Liver (tissue), 9 donors: ENCODE measurements around the gene ARHGAP9. TPM values are rescaled to one million over a fixed set of nuclear protein-coding genes. Genes with fewer than 3 reads are reported as not detected.

Source experiments
- DNase-seq: peaks from one replicate; pipeline ENCODE4 v3.0.0-alpha.2; 2017; ENCODE audit warnings: low spot score
- H3K27ac ChIP-seq, 2 donors: one replicate each; pipeline ENCODE4 v1.7.0; 2013; ENCODE audit warnings: inconsistent platforms in 2 of 2, low read length in 2 of 2, control low read depth in 1 of 2, low read depth in 1 of 2, mild to moderate bottlenecking in 1 of 2
- H3K27me3 ChIP-seq, 4 donors: one replicate each; pipeline versions ENCODE4 v1.6.1 to v1.7.0; 2013; ENCODE audit warnings: low read length in 3 of 4, inconsistent platforms in 1 of 4, mild to moderate bottlenecking in 1 of 4, moderate library complexity in 1 of 4; ENCODE audit not compliant: control insufficient read depth in 4 of 4, insufficient read depth in 4 of 4
- H3K36me3 ChIP-seq, 4 donors: one replicate each; pipeline versions ENCODE4 v1.6.1 to v1.7.0; 2013; ENCODE audit warnings: low read length in 3 of 4, mild to moderate bottlenecking in 3 of 4, low read depth in 1 of 4, moderate library complexity in 1 of 4; ENCODE audit not compliant: control insufficient read depth in 4 of 4, insufficient read depth in 3 of 4
- H3K4me1 ChIP-seq, 4 donors: one replicate each; pipeline versions ENCODE4 v1.6.1 to v1.7.0; 2013; ENCODE audit warnings: low read length in 3 of 4, mild to moderate bottlenecking in 3 of 4, moderate library complexity in 1 of 4; ENCODE audit not compliant: control insufficient read depth in 4 of 4, insufficient read depth in 4 of 4
- H3K4me3 ChIP-seq, 3 donors: one replicate each; pipeline versions ENCODE4 v1.6.1 to v1.7.0; 2013; ENCODE audit warnings: low read length in 3 of 3, control low read depth in 1 of 3, low read depth in 1 of 3, mild to moderate bottlenecking in 1 of 3
- H3K9ac ChIP-seq, 2 donors: one replicate each; pipeline ENCODE4 v1.7.0; 2013; ENCODE audit warnings: low read length in 2 of 2, mild to moderate bottlenecking in 2 of 2, moderate library complexity in 2 of 2, control low read depth in 1 of 2, low read depth in 1 of 2
- H3K9me3 ChIP-seq, 4 donors: one replicate each; pipeline versions ENCODE4 v1.6.1 to v1.7.0; 2013; ENCODE audit warnings: low read length in 3 of 4; ENCODE audit not compliant: control insufficient read depth in 4 of 4
- CTCF ChIP-seq: fragments of 150-350 bp; IDR thresholded peaks from 2 replicates; pipeline ENCODE4 v1.5.1; 2017; ENCODE audit warnings: improper control_type of control experiment, low read depth, low read length; ENCODE audit not compliant: missing input control
- FOXA1 ChIP-seq: IDR thresholded peaks from 2 replicates; pipeline ENCODE4 v1.6.1; 2016; ENCODE audit warnings: antibody characterized with exemption
- FOXA2 ChIP-seq: IDR thresholded peaks from 2 replicates; pipeline ENCODE4 v1.6.1; 2016; ENCODE audit warnings: antibody characterized with exemption
- HNF4A ChIP-seq, 2 donors: conservative IDR thresholded peaks; 2 replicates each; pipeline ENCODE4 v1.6.1; 2016; ENCODE audit warnings: antibody characterized with exemption in 2 of 2, mild to moderate bottlenecking in 2 of 2
- MAX ChIP-seq: IDR thresholded peaks from 2 replicates; pipeline ENCODE4 v1.6.1; 2016; ENCODE audit warnings: antibody characterized with exemption
- NR2F2 ChIP-seq: IDR thresholded peaks from 2 replicates; pipeline ENCODE4 v1.6.1; 2016; ENCODE audit warnings: antibody characterized with exemption
- RAD21 ChIP-seq, 2 donors: IDR thresholded peaks; 2 replicates each; pipeline ENCODE4 v1.6.1; 2016; ENCODE audit warnings: antibody characterized with exemption in 2 of 2, mild to moderate bottlenecking in 2 of 2
- SP1 ChIP-seq: IDR thresholded peaks from 2 replicates; pipeline ENCODE4 v1.6.1; 2018; ENCODE audit warnings: antibody characterized with exemption, mild to moderate bottlenecking
- TAF1 ChIP-seq: conservative IDR thresholded peaks from 2 replicates; pipeline ENCODE4 v1.6.1; 2016; ENCODE audit warnings: antibody characterized with exemption, mild to moderate bottlenecking
- YY1 ChIP-seq: IDR thresholded peaks from 2 replicates; pipeline ENCODE4 v1.6.1; 2016; ENCODE audit warnings: antibody characterized with exemption, mild to moderate bottlenecking
- WGBS: extraction: QIAGEN DNeasy Blood & Tissue Kit; methylation state at CpG from one replicate; pipeline ENCODE4 v1.1.7; 2013; 5-methylcytosine and 5-hydroxymethylcytosine counted together
- polyA plus RNA-seq, 2 donors: library from polyadenylated mRNA; stranded (reverse) in 1 of 2; unstranded in 1 of 2; fragments of 200-250 nt in 1 of 2; fragments of >200 nt in 1 of 2; fragmentation: Nextera tagmentation in 1 of 2; extraction: Ambion mirVana in 1 of 2; gene quantifications; one replicate each; pipeline versions ENCODE4 v1.2.1 to v1.2.3, GENCODE V29; 2013 to 2015
- total RNA-seq, 2 donors: library from RNA; depleted of rRNA; stranded (reverse); fragments of >200 nt; gene quantifications; one replicate each; pipeline ENCODE4 v1.2.3, GENCODE V29; 2014
- TF ChIP-seq, protein P1 (sequence below): IDR thresholded peaks from 2 replicates; pipeline ENCODE4 v1.6.1; 2016; ENCODE audit warnings: antibody characterized with exemption, mild to moderate bottlenecking
- TF ChIP-seq, protein P2 (sequence below): IDR thresholded peaks from 2 replicates; pipeline ENCODE4 v1.6.1; 2016; ENCODE audit warnings: antibody characterized with exemption
- donor health status: healthy.
- donor health status: healthy.
- donor health status: healthy.
- donor health status: healthy.
- donor health status: healthy.

ARHGAP9 gene
- total and polyA plus RNA-seq, 4 donors, result 3.0 to 12.0 (median 7.1) TPM

DNA sequence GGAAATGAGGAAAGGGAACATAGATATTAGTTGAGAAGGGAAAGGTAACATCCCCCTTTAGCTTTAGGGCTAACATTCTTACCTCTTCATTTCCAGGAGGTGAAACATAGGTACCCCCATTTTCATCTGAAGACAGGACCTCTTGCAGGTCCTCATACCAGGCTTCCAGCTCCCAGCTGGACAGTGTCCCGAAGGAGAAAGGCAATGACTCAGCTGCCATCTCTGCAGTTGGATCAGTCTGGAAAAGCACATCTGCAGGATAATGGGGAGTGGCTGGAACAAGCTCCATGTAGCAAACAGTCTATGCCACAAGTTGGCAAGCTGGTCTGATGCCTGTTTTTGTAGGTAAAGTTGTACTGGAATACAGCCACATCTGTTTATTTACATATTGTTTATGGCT lies 37.5 kb upstream of the ARHGAP9 start:
- Histone ChIP-seq H3K36me3 (peaks cover 5 to 48% (median 43%) of the 10 kb centered on the region in 4 donors), H3K4me3 (no peak overlapping the region), H3K27me3 (no peaks in the 10 kb centered on the region), H3K4me1 (peaks cover 4 to 37% (median 19%) of the 10 kb centered on the region in 4 donors), H3K9me3 (no peaks in the 10 kb centered on the region), H3K27ac (no peak overlapping the region), H3K9ac (no peak overlapping the region)
- 56% methylated on average over 1 of the region's 1 CpG for WGBS
- TF ChIP-seq YY1 (no peak), NR2F2 (no peak), RAD21 (IDR thresholded peaks at IDR 0.05) (no peak), HNF4A (conservative IDR thresholded peaks at IDR 0.05) (no peak), SP1 (no peak)
- TF ChIP-seq, protein P1, sequence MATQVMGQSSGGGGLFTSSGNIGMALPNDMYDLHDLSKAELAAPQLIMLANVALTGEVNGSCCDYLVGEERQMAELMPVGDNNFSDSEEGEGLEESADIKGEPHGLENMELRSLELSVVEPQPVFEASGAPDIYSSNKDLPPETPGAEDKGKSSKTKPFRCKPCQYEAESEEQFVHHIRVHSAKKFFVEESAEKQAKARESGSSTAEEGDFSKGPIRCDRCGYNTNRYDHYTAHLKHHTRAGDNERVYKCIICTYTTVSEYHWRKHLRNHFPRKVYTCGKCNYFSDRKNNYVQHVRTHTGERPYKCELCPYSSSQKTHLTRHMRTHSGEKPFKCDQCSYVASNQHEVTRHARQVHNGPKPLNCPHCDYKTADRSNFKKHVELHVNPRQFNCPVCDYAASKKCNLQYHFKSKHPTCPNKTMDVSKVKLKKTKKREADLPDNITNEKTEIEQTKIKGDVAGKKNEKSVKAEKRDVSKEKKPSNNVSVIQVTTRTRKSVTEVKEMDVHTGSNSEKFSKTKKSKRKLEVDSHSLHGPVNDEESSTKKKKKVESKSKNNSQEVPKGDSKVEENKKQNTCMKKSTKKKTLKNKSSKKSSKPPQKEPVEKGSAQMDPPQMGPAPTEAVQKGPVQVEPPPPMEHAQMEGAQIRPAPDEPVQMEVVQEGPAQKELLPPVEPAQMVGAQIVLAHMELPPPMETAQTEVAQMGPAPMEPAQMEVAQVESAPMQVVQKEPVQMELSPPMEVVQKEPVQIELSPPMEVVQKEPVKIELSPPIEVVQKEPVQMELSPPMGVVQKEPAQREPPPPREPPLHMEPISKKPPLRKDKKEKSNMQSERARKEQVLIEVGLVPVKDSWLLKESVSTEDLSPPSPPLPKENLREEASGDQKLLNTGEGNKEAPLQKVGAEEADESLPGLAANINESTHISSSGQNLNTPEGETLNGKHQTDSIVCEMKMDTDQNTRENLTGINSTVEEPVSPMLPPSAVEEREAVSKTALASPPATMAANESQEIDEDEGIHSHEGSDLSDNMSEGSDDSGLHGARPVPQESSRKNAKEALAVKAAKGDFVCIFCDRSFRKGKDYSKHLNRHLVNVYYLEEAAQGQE, result no peak
- DNase-seq, result no peak

DNA sequence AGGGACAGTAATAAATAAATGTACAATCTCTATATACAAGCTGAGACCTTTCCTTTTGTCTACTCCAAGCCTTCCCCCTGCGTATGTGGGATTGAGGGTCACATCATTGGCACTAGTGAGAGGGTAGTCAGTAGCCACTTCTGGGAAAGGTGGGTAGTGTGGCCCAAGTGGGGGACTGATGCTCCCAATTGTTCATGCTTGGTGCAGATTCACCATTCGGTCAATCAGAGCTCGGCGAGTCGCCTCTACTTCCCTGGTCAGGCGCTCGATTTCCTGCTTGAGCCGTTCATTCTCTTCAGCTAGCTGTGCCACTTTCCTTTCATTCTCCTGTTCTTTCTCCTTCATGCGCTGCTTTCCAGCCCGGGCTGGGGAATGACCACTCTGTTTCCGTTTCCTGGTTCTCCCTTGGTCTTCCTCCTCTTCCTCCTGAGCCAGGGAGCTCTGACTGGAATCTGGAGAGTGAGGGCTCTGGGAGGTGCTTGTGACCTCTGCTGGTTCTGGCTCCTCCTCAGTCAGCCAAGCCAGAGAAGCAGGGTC lies 37.0 kb upstream of the ARHGAP9 start:
- Histone ChIP-seq H3K4me1 (peaks cover 4 to 32% (median 18%) of the 10 kb centered on the region in 4 donors), H3K9me3 (no peaks in the 10 kb centered on the region), H3K36me3 (peaks cover 5 to 53% (median 48%) of the 10 kb centered on the region in 4 donors), H3K27ac (no peak overlapping the region), H3K9ac (no peak overlapping the region), H3K4me3 (no peak overlapping the region), H3K27me3 (no peaks in the 10 kb centered on the region)
- 85% methylated on average over 11 of the region's 11 CpGs for WGBS
- TF ChIP-seq FOXA2 (no peak), CTCF (no peak), HNF4A (conservative IDR thresholded peaks at IDR 0.05) (no peak), RAD21 (IDR thresholded peaks at IDR 0.05) (no peak), FOXA1 (no peak), MAX (no peak), TAF1 (no peak)
- TF ChIP-seq, protein P2, sequence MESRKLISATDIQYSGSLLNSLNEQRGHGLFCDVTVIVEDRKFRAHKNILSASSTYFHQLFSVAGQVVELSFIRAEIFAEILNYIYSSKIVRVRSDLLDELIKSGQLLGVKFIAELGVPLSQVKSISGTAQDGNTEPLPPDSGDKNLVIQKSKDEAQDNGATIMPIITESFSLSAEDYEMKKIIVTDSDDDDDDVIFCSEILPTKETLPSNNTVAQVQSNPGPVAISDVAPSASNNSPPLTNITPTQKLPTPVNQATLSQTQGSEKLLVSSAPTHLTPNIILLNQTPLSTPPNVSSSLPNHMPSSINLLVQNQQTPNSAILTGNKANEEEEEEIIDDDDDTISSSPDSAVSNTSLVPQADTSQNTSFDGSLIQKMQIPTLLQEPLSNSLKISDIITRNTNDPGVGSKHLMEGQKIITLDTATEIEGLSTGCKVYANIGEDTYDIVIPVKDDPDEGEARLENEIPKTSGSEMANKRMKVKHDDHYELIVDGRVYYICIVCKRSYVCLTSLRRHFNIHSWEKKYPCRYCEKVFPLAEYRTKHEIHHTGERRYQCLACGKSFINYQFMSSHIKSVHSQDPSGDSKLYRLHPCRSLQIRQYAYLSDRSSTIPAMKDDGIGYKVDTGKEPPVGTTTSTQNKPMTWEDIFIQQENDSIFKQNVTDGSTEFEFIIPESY, result no peak
- TF ChIP-seq, protein P1, result no peak
- no peak for DNase-seq
